HG03469 (cell line): ENCODE data around the gene ESPN.
"Not testable (repeated sequence)": the region's sequence is repeated elsewhere in the genome, so short reads cannot be mapped to it uniquely, and the experiment has no call there.

ENCODE experiments used
- ATAC-seq: cut with Tn5 transposase; IDR thresholded peaks from one replicate; pipeline ENCODE4 v1.9.1; 2021; ENCODE audit warnings: mild to moderate bottlenecking, moderate library complexity, moderate number of reproducible peaks; ENCODE audit not compliant: unreplicated experiment

Gene ESPN

GRCh38 chr1:6426972-6427350 lies 2.4 kb downstream of the ESPN start:
- no peak for ATAC-seq

- no peak for ATAC-seq
Measured at GRCh38 chr1:6427441-6428390, 3.1 kb downstream of the ESPN start.

DNA sequence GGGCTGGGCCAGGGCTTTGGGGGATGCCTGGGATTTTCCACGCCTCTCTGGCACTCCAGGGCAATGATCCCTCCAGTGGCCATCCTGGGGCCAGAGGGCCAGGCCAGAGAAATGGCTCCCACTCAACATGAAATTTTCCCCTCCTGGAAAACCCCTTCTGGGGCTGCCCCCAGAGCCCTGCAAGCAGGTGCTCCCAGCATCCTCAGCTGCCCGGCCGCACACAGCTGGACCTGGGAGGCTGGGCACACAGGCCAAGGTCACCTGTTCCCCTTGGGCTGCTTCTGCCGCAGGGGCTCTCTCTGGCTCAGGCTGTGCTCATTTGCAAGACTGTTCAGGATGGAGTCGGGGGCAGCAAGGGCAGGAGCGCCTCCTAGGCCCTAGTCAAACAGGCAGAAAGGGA lies 3.9 kb downstream of the ESPN start:
- ATAC-seq, result not testable (repeated sequence)

GRCh38 chr1:6429660-6430411 lies 5.3 kb downstream of the ESPN start:
- not testable (repeated sequence) for ATAC-seq

GRCh38 chr1:6431645-6432579 lies 7.3 kb downstream of the ESPN start:
- not testable (repeated sequence) for ATAC-seq

DNA sequence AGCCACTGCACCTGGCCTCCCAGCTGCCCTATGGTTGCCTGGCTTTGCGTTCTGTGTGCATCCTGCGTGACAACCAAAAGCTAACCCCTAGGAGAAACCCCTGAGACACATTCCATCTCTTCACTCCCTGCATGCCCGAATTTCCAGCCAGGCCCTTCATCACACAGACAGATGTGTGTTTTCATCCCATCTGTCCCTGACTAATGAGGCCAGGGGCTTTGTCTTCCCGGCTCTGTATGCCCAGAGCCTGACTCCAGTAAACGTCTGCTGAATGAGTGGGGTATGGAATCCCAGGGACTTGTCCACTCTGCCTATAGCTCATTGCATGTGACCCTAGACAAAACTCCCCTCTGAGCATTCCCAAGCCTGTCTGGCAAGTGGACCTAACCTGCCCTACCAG lies 9.6 kb downstream of the ESPN start:
- ATAC-seq, result no peak

GRCh38 chr1:6435129-6435528 lies 10.6 kb downstream of the ESPN start:
- no peak for ATAC-seq

DNA sequence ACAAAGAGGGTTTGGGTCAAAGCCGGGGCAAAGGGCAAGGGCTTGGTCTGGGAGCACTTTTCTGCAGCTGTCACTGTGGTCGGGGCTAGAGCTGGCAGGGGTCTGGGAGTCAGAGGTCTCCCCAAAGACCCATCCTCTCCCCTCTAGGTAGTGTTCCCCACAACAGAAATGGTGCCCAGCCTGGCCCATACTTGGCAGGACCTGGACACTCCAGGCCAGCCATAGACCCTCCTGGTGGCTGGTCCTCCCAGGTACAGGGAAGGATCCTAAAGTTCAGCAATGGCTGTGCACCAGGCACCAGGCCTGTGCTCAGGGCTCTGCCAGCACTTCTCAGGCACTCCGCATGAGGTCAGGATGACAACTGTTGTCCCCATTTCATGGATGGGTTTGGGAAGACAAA lies 11.0 kb downstream of the ESPN start:
- ATAC-seq, result no peak

DNA sequence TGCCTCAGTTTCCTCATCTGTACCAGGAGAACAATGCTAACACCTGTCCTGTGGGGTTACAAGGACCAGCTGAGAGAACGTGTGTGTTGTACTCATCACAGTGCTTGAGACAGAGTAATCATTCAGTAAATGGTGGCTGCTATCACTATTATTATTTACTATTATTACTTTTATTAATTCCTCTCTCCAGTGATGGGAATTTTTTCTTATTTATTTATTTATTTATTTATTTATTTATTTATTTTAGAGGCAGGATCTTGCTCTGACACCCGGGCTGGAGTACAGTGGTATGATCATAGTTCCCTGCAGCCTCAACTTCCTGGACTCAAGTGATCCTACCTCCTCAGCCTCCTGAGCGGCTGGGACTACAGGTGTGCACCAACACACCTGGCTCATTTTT lies 11.7 kb downstream of the ESPN start:
- ATAC-seq, result not testable (repeated sequence)

GRCh38 chr1:6437012-6437700 lies 12.6 kb downstream of the ESPN start:
- not testable (repeated sequence) for ATAC-seq

DNA sequence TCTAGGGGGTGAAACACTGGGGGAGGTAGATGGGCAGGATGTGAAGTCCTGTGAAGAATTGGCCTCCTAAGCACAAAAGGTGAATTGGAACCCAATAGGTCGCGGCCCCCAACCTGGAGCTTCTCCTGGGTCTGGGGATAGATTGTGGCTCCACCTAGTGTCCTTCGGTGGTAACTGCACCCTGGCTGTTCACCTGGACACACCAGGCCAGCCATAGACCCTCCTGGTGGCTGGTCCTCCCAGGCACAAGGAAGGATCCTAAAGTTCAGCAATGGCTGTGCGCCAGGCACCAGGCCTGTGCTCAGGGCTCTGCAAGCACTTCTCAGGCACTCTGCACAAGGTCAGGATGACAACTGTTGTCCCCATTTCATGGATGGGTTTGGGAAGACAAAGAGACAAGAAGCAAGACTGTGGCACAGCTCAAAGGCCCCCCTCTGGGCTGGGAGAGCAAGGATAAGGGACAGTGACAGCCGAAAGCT lies 13.5 kb downstream of the ESPN start:
- ATAC-seq, result no peak

GRCh38 chr1:6440198-6441126 lies 15.9 kb downstream of the ESPN start:
- no peak for ATAC-seq

DNA sequence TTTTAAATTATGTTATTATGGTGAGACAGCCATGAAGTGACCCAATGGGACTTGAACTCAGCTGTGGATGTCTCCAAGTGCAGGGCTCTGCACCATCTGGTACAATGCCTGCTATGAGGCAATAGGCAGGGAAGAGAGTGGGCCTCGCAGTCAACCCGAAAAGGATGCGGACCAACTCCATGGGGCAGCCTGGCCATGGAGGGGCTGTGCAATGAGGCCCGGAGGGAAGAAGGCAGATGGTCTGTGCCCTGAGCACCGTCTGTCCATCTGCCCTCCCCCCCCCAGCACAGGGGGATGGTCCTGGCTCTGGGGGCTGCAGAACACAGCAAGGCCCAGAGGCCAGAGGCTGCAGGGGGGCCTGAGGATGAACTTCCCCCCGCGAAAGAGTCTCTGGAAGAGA lies 17.0 kb downstream of the ESPN start:
- ATAC-seq, result no peak

DNA sequence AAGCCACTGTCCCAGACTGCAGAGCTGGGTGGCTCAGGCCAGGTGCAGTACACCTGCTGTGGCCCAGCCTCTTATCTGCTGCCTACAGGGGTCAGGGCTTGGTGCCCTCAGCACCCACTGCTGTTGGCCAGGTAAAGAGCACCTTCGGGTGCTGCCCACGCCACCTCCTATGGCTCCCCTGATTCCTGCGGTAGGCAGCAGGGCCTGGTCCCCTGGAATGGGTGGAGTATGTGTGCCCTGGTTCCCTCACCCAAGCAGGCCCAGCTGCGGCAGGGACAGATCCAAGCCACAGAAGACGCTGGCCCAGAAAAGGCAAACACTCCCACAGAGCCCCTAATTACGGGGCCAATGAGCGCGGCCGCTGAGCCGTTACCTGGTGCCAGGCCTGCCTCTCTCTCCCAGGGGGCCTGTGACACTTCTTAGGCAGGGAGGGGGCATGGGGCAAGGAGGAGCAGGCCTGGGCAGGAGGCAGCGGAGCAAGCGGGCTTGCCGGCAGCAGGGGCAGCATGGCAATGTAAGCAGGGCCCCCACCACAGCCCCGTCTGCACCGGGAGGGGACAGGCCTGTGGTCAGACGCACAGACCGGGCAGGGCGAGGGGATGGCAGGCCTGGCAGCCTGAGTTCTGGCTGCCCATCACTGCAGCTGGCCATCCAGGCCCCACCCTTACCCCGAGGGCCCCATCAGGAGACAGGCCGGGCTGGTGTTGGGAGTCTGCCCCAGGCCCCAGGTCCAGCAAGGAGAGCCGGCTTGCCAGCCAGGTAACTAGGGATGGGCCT lies 19.0 kb downstream of the ESPN start:
- ATAC-seq, result no peak

DNA sequence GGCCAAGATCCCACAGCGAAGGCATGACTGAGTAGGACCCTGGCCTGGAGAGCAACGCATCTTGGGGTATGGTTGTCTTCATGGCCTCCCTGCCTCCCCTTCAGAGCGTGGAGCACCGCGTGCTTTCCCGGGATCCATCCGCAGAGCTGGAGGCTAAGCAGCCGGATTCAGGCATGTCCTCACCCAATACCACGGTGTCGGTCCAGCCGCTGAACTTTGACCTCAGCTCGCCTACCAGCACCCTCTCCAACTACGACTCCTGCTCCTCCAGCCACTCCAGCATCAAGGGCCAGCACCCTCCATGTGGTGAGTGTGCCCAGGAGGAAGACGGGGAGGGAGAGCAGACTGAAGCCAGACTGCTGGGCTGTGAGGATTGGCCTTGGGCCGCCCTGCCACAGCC lies 19.8 kb downstream of the ESPN start:
- ATAC-seq, result no peak

GRCh38 chr1:6445062-6445763 lies 20.6 kb downstream of the ESPN start:
- no peak for ATAC-seq

DNA sequence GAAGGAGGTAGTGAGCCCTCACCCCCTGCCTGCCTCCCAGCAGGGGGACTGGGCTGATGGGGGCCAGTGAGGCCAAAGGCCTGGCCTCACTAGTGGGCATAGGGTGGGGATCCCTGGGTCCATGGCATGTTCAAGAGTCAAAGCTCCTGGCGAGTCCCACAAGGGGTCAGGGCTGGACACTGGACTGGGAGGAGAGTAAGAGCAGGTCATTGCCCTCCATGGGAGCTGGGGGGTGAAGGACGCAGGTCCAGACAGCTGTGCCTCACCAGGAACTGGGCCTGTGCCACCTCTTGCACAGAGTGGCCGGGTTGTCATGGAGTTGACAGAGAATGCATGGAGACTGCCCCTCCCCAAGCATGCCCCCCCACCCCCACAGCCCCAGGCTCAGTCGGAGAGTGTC lies 21.4 kb downstream of the ESPN start:
- ATAC-seq, result not testable (repeated sequence)

DNA sequence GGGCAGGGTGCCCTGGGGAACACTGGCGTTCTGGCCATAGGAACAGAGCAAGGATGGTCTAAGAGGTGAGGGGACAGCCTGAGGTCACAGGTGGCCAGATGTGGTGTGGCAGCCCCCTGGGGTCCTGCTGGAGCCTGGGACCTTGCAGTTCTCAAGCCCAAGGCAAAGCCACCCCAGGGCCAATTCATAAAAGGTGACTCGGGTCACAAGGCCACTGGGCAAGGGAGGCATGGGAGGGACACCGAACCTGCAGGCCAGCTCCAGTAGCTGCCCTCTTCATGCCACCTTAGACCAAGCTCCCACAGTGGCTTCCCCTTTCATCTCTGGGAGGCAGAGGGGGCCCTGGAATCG lies 22.1 kb downstream of the ESPN start:
- no peak for ATAC-seq
